Measurements from ENCODE around the gene DISP1.
"Not testable (repeated sequence)": the region's sequence is repeated elsewhere in the genome, so short reads cannot be mapped to it uniquely, and the experiment has no call there.

Gene DISP1

DNA sequence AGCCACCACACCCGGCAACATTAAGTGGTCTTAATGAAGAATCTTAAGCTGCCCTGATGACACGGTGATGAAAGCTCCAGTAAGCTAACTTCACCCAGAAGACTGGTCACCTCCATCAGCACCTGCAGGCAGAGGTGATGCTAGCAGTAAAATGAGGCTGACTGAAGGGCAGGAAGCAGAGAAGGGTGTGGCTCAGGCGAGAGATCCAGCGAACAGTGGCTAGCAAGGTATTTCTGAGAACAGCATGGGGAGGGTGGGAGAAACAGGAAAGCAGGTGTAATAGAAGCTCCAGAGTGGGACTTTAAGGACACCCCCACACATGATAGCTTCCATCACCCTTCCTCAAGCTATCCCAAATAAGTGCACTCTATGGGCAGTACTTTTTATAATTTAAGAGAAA is 15.9 kb upstream of the DISP1 start:
- DNase-seq, result no peak

DNA sequence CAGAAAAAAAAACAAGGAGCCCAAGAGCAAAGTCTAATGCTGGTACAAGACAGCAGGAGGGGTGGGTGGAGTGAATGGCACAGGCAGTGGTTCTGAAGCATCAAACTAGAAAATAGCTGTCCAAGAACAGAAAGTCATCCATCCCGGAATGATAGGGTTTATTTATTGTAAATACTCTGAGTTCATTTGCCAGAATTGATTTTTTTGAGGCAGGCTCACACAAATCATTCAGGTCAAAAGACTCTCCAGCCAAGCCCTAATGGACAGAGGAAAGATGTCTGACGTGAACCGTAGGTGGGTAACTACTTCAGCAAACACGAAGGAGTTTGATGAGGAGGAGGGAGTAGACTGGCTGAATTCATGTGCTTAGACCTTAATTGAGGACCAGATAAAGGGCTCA is 13.8 kb upstream of the DISP1 start:
- no peak for DNase-seq

DNA sequence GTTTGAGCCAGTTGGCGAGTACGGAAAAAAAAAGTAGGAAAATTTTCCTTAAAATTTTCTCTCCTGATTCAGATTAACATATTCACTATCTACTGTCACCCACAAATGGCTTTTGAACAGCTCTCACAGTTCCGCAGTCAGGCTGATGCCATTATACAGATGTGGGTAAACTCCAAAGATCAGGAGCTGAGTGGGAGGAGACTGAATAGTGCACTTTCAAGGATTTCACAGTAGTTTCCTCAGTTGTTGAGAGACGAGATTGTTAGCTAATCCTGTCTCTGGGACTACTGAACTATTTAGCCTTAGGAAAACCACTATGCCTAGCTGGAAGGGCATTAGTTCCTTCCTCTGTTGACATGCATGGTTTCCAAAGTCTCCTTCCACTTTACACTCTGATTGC is 3.2 kb upstream of the DISP1 start:
- DNase-seq, result no peak

DNA sequence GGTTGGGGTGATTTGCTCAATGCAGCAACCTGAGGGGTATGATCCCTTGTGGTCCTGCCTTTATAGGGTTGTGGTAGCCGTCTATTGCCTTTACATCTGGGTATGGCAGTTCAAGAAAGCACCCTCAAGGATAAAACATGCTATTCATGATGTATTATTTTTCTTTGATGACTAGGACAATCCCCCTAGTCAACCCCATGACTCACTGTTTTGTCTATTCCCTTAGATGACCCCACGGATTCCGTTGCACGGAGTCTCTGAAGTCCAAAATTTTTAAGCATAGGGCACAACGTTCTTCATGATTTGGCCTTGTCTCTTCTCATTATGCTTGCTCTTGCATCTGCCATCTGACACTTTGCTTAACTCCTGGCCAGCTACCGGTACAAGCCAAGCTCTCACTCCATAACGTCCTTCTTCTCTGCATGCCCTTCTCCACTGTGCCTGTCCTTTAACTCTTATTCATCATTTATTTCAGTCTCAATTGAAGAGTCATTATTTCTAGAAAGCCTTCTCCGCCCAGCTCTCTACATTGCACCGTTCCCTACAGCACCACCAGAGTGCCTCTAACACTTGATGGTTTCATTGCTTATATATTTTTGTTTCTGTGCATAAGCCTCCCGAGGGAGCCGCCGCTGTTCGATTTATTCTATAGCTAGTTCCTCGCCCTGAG is 838 bp upstream of the DISP1 start:
- DNase-seq, result no peak

DNA sequence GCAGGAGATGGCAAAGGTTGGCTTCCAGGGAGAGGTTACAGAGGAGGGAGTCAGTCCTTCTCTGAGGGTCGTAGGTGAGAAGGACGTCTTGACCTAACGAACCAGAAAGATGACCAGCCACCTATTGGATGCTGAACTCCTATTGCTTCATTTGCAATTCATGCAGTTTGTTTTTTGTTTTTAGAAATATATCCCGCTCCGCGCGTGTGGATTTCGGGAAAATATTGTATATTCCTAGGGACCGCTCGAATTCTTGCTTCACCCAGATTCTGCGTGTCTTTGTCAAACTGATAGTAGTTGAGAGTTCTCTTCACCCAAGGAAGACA is 564 bp downstream of the DISP1 start:
- DNase-seq, result no peak

GRCh38 chr1:222817529-222817928 is 2.7 kb downstream of the DISP1 start:
- DNase-seq, result no peak

DNA sequence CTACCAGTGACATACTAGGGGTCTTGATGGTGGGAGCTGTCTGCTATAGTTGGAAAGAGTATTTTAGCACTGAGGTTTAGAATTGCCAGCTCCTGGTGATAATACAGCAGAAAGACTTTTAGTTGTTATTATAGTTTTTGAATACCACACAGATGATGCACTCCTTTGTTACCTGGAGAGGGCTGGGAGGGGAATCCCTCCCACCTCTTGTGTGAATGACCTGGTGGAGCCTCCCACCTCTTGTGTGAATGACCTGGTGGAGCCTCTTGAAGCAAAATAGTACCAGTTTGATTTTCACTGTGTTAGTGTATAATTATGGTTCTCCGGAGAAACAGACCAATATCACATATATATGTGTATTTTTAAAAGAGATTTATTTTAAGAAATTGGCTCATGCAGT is 3.3 kb downstream of the DISP1 start:
- DNase-seq, result no peak

DNA sequence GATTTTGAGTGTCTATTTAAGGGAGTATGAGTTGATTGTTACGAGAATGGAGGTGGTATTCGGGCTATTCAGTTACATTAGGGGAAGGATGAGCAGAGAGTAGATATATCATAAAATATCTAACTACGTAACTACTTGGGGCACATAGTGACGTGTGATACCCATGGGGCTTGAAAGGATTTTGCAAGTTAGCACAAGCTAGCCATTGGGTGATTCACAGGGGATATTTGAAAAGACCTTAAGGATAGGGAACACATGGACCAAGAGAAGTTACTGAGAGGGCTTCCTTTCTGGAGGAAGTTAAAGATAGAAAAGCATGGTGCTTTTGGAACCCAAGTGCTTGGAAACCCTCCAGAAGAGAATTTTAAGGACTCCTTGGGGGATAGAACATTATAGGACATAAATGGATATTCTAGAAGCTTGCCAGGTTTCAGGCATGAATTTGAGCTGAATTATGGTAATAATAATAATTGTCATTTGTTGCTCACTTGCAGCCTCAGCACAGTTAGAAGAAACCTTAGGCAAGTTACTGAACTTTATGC is 5.4 kb downstream of the DISP1 start:
- no peak for DNase-seq

- no peak for DNase-seq
Measured at GRCh38 chr1:222821239-222821638, 6.4 kb downstream of the DISP1 start.

DNA sequence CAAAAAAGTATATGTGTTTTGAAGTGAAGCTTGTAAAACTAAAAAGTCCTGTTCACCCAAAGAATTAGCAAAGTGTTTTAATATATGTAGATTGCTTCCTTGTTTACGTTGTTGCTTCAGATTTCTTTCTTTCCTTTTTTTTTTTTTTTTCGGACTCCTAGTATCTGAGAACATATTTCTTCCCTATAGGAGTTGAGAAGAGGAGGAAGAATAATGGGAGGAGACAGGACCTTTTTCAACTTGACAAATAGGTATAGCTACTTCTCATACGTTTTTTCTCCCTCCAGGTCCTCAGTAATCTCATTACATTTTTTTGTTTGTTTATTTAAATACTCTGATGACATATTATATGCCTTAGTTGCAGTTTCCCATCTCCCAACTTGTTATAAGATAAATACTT is 8.9 kb downstream of the DISP1 start:
- no peak for DNase-seq

DNA sequence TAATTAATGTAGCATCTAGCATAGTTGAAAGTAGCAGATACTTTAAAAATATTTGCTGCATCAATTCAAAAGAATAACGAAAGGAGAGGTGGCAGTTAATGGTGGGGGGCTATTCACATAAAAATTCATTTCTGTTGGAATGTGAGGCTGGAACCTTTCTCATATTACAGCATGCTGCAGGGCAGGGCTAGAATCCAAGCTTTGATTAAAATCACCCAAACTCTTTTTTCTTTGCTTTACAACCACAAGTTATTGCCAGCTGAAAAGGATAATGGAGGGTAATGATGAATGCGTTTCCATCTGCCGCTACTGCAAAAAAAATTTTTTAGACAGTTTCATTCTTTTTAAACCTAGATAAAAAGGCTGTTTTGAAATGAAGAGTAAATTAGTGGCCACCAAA is 9.8 kb downstream of the DISP1 start:
- no peak for DNase-seq

GRCh38 chr1:222828939-222829338 is 14.1 kb downstream of the DISP1 start:
- DNase-seq, result no peak

- no peak for DNase-seq
Measured at GRCh38 chr1:222829868-222830267, 15.0 kb downstream of the DISP1 start.

GRCh38 chr1:222833356-222833876 is 18.6 kb downstream of the DISP1 start:
- no peak for DNase-seq

DNA sequence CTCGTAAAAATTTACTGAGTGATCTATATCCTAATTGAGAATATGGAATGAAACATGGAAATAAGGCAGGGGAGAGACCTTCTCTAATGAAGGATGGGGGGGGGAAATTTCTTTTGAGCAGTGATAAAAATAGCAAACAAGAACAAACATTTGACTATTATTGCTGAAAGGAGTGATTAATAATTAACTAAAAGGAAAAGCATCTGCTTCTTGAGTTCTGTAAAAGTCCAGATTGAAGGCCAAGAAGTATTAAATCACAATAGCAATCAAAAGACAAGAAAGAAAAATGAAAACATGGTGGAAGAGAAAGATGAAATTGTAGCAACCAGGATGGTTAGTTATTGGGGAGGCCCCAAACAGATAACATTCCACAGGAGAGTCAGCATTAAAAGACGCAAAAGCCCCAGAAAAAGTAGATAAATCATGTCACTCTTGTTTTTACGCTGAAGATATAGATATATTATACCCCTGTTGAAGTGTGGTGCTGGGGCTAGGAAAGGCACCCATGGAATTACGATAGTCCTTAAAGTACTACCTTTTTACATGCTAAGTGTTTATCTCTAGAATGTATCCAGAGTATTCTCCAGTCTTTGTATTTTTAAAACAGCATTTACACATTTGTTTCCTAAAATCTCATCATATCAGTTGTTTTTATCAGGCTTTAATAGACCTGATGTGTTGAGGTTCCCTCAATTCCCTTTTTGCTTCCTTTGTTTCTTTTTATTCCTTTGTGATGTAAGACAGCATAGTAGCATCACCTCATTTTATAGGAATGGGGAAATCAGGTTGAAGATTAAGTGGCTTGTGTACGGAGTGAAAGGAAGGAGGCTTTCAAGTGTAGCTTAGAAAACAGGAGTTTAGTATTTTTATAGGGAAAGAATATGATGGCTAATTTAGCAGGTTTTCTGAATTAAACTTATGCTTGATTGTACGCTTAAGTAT is 28.9 kb downstream of the DISP1 start:
- DNase-seq, result no peak

DNA sequence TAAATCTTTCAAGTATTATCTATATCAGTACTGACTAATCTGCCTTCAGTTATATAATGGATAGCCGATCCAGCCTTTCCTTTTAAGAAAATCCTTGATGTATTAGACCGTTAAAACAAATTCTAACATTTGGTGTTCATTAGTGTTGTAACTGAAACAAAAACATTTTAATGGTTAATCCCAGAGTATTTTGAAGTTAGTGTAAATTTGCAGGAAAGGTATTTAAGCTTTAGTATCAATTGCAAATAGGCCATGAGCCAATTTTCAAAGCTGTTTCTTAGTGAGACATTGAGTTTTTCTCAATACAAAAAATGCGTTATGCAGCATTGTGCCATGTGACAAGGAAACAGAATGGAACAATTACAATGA is 29.6 kb downstream of the DISP1 start:
- DNase-seq, result no peak

DNA sequence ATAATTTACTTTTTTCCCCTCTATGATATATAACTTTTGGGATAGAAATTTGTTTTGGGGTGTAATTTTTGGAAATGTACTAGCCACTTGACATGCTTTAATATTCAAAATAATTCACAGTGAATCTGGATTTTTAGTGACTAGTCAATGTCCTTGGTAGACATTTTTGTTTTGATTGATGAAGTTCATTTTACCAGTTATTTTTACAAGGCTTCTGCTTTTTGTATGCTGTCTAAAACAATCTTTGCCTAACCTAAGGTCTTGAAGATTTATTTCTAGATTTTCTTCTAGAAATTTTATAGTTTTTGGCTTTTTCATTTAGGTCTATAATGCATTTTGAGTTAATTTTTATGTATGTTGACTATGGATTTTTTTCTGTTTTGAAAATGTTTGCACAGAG is 30.9 kb downstream of the DISP1 start:
- DNase-seq, result no peak

DNA sequence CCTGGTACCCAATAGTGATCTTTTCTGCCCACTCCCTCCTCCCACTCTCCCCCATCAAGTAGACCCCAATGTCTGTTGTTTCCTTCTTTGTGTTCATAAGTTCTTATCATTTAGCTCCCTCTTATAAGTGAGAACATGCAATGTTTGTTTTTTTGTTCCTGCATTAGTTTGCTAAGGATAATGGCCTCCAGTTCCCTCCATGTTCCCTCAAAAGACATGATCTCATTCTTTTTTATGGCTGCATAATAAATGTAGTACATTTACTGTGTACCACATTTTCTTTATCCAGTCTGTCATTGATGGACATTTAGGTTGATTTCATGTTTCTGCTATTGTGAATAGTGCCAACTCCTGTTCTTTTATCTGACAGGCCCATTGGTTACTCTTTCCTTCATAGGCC is 35.7 kb downstream of the DISP1 start:
- DNase-seq, result not testable (repeated sequence)

DNA sequence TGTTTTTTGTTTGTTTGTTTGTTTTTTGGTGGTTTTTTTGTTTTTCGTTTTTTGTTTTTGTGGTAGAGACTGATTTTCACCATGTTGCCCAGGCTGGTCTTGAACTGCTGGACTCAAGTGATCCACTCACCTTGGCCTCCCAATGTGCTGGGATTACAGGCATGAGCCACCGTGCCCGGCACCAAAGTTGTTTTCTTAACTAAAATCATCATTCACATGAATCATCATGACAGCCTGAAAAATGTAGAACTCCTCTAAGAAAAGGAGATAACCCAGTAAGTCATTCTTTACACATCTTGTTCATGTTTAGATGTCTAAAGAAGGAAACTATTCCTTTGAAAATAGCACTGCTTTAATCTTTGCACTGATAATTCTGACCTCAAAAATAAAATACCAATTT is 37.5 kb downstream of the DISP1 start:
- DNase-seq, result no peak

DNA sequence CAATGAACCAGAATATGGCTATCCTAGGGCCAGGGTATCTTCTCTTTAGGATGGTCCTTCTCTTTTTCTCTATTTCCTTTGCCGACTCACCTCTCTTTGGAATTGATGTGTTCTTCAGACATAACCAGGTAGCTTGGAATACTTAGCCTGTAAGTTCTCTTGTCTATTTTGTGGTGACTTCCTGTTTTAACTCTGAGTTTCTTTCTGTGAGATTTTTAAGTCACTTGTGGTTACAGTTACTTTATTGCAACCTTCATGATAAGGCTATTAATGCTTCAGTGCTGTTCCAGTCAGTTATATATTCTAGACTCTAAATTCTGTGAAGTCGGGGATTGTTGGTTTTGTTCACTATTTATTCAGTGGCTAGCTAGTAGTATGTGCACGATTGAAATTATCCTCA is 46.2 kb downstream of the DISP1 start:
- DNase-seq, result no peak

Measured in activated CD4-positive, alpha-beta T cell treated with anti-CD3 and anti-CD28 coated beads, Interleukin-2, amount 50 U/mL, for 16 hours (primary cell).